PFSK-1 (cell line): ENCODE results near the gene SELENBP1.

Experiments used
- FOXP2 ChIP-seq: optimal IDR thresholded peaks from 2 replicates; pipeline ENCODE3; 2011; ENCODE audit warnings: borderline replicate concordance, control low read depth, inconsistent platforms; ENCODE audit not compliant: insufficient read depth; ENCODE audit errors: extremely low read length, extremely low read depth
- POLR2AphosphoS5 ChIP-seq: IDR thresholded peaks from 2 replicates; pipeline ENCODE4 v1.6.1; 2012; ENCODE audit warnings: low read depth, mild to moderate bottlenecking, control low read depth, low read length, moderate library complexity
- REST ChIP-seq, 2 experiments: IDR thresholded peaks; 2 replicates each; pipeline versions ENCODE4 v1.6.1 to v1.8.0; 2011 to 2012; ENCODE audit warnings: low read depth in 2 of 2, low read length in 2 of 2, control low read depth in 1 of 2, inconsistent platforms in 1 of 2, mild to moderate bottlenecking in 1 of 2, moderate library complexity in 1 of 2; ENCODE audit not compliant: insufficient read depth in 1 of 2
- SIN3A ChIP-seq: IDR thresholded peaks from 2 replicates; pipeline ENCODE4 v1.6.1; 2012; ENCODE audit warnings: mild to moderate bottlenecking, low read length, moderate library complexity, borderline replicate concordance; ENCODE audit not compliant: insufficient read depth
- TAF1 ChIP-seq: IDR thresholded peaks from 2 replicates; pipeline ENCODE4 v1.6.1; 2012; ENCODE audit warnings: low read length, control low read depth, borderline replicate concordance; ENCODE audit not compliant: insufficient read depth

The SELENBP1 gene

GRCh38 chr1:151399324-151400171, 27.0 kb upstream of the SELENBP1 start, which contains the start of gene PSMB4:
Gene PSMB4 (plus strand): TSS chr1:151399573. CDS start chr1:151399588, 15 bp downstream.
- peak; percentile 99 for TF ChIP-seq TAF1
- TF ChIP-seq SIN3A, result peak; percentile 69; the same call in 1 of the 2 replicates
- TF ChIP-seq POLR2AphosphoS5, result peak; percentile 97
- peak in 1 of 2 experiments; percentile 54; a peak in 1 of 4 replicates for TF ChIP-seq REST (IDR thresholded peaks at IDR 0.05; ENCODE audit: insufficient read depth in 1 of 2, low read depth in 2 of 2, low read length in 2 of 2)
- peak; percentile 38 for TF ChIP-seq FOXP2

- TF ChIP-seq TAF1, result no peak
- TF ChIP-seq REST (IDR thresholded peaks at IDR 0.05; ENCODE audit: insufficient read depth in 1 of 2, low read depth in 2 of 2, low read length in 2 of 2), result no peak
- TF ChIP-seq POLR2AphosphoS5, result no peak
These were observed 21.1 kb upstream of the SELENBP1 start for GRCh38 chr1:151393583-151393982.

- TF ChIP-seq REST (IDR thresholded peaks at IDR 0.05; ENCODE audit: insufficient read depth in 1 of 2, low read depth in 2 of 2, low read length in 2 of 2), result no peak
- TF ChIP-seq TAF1, result no peak
- no peak for TF ChIP-seq POLR2AphosphoS5
- TF ChIP-seq SIN3A, result no peak
- no peak for TF ChIP-seq FOXP2
These were observed 18.6 kb upstream of the SELENBP1 start for GRCh38 chr1:151391079-151391563.

- TF ChIP-seq FOXP2, result no peak
- TF ChIP-seq TAF1, result no peak
- no peak for TF ChIP-seq SIN3A
- no peak for TF ChIP-seq POLR2AphosphoS5
- no peak for TF ChIP-seq REST (IDR thresholded peaks at IDR 0.05; ENCODE audit: insufficient read depth in 1 of 2, low read depth in 2 of 2, low read length in 2 of 2)
These were observed 13.5 kb upstream of the SELENBP1 start for GRCh38 chr1:151386002-151386401.
